HepG2 (cell line): Measurements from ENCODE around the gene PLXND1.

Experiments used
- ARID2 ChIP-seq: sonication (generic); formaldehyde crosslinking; IDR thresholded peaks from 2 replicates; pipeline ENCODE4 v1.8.1; 2022; ENCODE audit warnings: mild to moderate bottlenecking, missing genetic modification reagents, borderline replicate concordance
- CBFB ChIP-seq: sonication (generic); formaldehyde crosslinking; IDR thresholded peaks from 2 replicates; pipeline ENCODE4 v1.4.0; 2020; ENCODE audit warnings: missing genetic modification reagents
- CHD2 ChIP-seq: IDR thresholded peaks from 2 replicates; pipeline ENCODE4 v1.6.1; 2011; ENCODE audit warnings: low read depth, low read length, improper control_type of control experiment
- CHD4 ChIP-seq: fragments of 200-600 bp; sonication (generic); IDR thresholded peaks from 2 replicates; pipeline ENCODE4 v1.7.0; 2017; ENCODE audit warnings: mild to moderate bottlenecking, low read length, borderline replicate concordance
- CTCF ChIP-seq: sonication (generic); formaldehyde crosslinking; IDR thresholded peaks from 2 replicates; pipeline ENCODE4 v1.5.0; 2020; ENCODE audit warnings: mild to moderate bottlenecking, missing genetic modification reagents, moderate library complexity
- NR2F2 ChIP-seq: IDR thresholded peaks from 2 replicates; pipeline ENCODE4 v1.6.1; 2012; ENCODE audit warnings: low read depth, inconsistent platforms, borderline replicate concordance
- PHB2 ChIP-seq: fragments of 450-650 bp; IDR thresholded peaks from 2 replicates; pipeline ENCODE4 v1.6.1; 2018; ENCODE audit not compliant: partially characterized antibody
- POLR2AphosphoS5 ChIP-seq: IDR thresholded peaks from 2 replicates; pipeline ENCODE4 v1.6.1; 2012; ENCODE audit warnings: low read depth, low read length
- ZNF792 ChIP-seq: IDR thresholded peaks from 2 replicates; pipeline ENCODE4 v1.6.1; 2016
- ZSCAN5A ChIP-seq: sonication (generic); formaldehyde crosslinking; IDR thresholded peaks from 2 replicates; pipeline ENCODE4 v1.8.0; 2022; ENCODE audit warnings: mild to moderate bottlenecking, missing genetic modification reagents, borderline replicate concordance
- TF ChIP-seq, protein P1 (sequence below): sonication (generic); formaldehyde crosslinking; conservative IDR thresholded peaks from 2 replicates; pipeline ENCODE4 v1.4.0; 2020; ENCODE audit warnings: missing genetic modification reagents

GRCh38 chr3:129594907-129595390 lies 11.5 kb downstream of the PLXND1 start:
- no peak; the same call in 1 of the 2 replicates for TF ChIP-seq CHD4
- no peak for TF ChIP-seq CTCF (CRISPR knock-in tag)
- no peak for TF ChIP-seq CBFB (CRISPR knock-in tag)
- TF ChIP-seq ARID2 (CRISPR knock-in tag) = no peak
- peak; percentile 50; the same call in 1 of the 2 replicates for TF ChIP-seq ZNF792 (CRISPR knock-in tag)
- TF ChIP-seq, protein P1, sequence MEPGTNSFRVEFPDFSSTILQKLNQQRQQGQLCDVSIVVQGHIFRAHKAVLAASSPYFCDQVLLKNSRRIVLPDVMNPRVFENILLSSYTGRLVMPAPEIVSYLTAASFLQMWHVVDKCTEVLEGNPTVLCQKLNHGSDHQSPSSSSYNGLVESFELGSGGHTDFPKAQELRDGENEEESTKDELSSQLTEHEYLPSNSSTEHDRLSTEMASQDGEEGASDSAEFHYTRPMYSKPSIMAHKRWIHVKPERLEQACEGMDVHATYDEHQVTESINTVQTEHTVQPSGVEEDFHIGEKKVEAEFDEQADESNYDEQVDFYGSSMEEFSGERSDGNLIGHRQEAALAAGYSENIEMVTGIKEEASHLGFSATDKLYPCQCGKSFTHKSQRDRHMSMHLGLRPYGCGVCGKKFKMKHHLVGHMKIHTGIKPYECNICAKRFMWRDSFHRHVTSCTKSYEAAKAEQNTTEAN (CRISPR knock-in tag) = no peak
- TF ChIP-seq CHD2 = no peak
- peak; percentile 71 for TF ChIP-seq POLR2AphosphoS5
- no peak for TF ChIP-seq PHB2
- 0 out of 2 replicates have a peak, but pooled peaks have one; percentile 58 for TF ChIP-seq ZSCAN5A
- peak; percentile 93 for TF ChIP-seq NR2F2
